Activated naive CD4-positive, alpha-beta T cell treated with anti-CD3 and anti-CD28 coated beads for 36 hours (primary cell): ENCODE results near the gene TTLL6. TPM values are rescaled to one million over a fixed set of nuclear protein-coding genes. Genes with fewer than 3 reads are reported as not detected.

ENCODE experiments used
- CTCF ChIA-PET: fragments of 350-600 bp; sonication (Branson Sonifier 250); formaldehyde crosslinking; loops from one replicate; lab custom pipeline; 2021; ENCODE audit warnings: antibody characterized with exemption; lab: Charles Lee
- DNase-seq: peaks from one replicate; pipeline ENCODE4 v3.0.0-alpha.2; 2020
- H3K27ac Mint-ChIP-seq: one replicate; pipeline ENCODE4 v1.8.0; 2021; ENCODE audit warnings: mild to moderate bottlenecking, mixed read lengths
- H3K27me3 Mint-ChIP-seq: one replicate; pipeline ENCODE4 v1.8.0; 2021; ENCODE audit warnings: low read depth, mixed read lengths
- H3K36me3 Mint-ChIP-seq: one replicate; pipeline ENCODE4 v1.8.0; 2021; ENCODE audit warnings: low read depth, mixed read lengths
- H3K4me1 Mint-ChIP-seq: one replicate; pipeline ENCODE4 v1.8.0; 2021; ENCODE audit warnings: low read depth, mixed read lengths
- H3K4me3 Mint-ChIP-seq: one replicate; pipeline ENCODE4 v1.8.0; 2021; ENCODE audit warnings: mild to moderate bottlenecking, moderate library complexity, mixed read lengths
- H3K9me3 Mint-ChIP-seq: one replicate; pipeline ENCODE4 v1.8.0; 2021; ENCODE audit warnings: mixed read lengths
- intact Hi-C: fragments of 100-400 bp; cut with micrococcal nuclease; formaldehyde crosslinking; loops from one replicate; pipeline ENCODE4 v1.15.1; 2023
- total RNA-seq, 2 experiments: library from RNA; stranded (reverse); gene quantifications; one replicate each; pipeline ENCODE4 v1.2.3, GENCODE V29; 2021

Gene TTLL6
- total RNA-seq, 2 experiments from 2014 or later, result not detected

- DNase-seq, result no peak
- intact Hi-C loops, result no loop called here
- H3K4me3 Mint-ChIP-seq, result no peak overlapping the region
- CTCF ChIA-PET, result interaction anchor here (0.6 to 1.6 kb wide), 2 partner anchors 20 to 52 kb away, joined by 3 to 4 read pairs; no protein-coding TSS in a partner anchor
- no peaks in the 10 kb centered on the region for H3K36me3 Mint-ChIP-seq
- H3K27ac Mint-ChIP-seq, result no peak overlapping the region
- peaks cover 86% of the 10 kb centered on the region for H3K27me3 Mint-ChIP-seq
- H3K4me1 Mint-ChIP-seq, result peaks cover 30% of the 10 kb centered on the region
- no peaks in the 10 kb centered on the region for H3K9me3 Mint-ChIP-seq
Observed at GRCh38 chr17:48731355-48731754, 85.7 kb downstream of the TTLL6 start.

DNA sequence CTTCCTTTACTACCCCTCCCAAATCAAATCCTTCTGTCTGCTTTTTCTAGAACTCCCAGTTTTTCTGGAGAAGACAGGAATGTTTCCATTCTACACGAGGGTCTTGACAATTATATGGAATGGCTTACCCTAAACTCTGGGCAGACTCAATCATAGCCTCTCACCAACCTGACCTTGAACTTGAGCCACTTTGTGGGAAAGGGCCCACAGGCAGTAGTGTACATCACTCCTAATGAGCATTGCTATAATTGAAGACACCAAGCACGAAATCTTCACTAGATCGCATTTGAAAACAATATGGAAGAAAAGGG, 86.8 kb downstream of the TTLL6 start:
- Mint-ChIP-seq H3K4me3 (no peak overlapping the region), H3K27ac (no peak overlapping the region), H3K9me3 (no peaks in the 10 kb centered on the region), H3K27me3 (peaks cover 87% of the 10 kb centered on the region), H3K4me1 (peaks cover 31% of the 10 kb centered on the region), H3K36me3 (no peaks in the 10 kb centered on the region)
- CTCF ChIA-PET, result no interaction called here
- no peak for DNase-seq
- intact Hi-C loops, result no loop called here

DNA sequence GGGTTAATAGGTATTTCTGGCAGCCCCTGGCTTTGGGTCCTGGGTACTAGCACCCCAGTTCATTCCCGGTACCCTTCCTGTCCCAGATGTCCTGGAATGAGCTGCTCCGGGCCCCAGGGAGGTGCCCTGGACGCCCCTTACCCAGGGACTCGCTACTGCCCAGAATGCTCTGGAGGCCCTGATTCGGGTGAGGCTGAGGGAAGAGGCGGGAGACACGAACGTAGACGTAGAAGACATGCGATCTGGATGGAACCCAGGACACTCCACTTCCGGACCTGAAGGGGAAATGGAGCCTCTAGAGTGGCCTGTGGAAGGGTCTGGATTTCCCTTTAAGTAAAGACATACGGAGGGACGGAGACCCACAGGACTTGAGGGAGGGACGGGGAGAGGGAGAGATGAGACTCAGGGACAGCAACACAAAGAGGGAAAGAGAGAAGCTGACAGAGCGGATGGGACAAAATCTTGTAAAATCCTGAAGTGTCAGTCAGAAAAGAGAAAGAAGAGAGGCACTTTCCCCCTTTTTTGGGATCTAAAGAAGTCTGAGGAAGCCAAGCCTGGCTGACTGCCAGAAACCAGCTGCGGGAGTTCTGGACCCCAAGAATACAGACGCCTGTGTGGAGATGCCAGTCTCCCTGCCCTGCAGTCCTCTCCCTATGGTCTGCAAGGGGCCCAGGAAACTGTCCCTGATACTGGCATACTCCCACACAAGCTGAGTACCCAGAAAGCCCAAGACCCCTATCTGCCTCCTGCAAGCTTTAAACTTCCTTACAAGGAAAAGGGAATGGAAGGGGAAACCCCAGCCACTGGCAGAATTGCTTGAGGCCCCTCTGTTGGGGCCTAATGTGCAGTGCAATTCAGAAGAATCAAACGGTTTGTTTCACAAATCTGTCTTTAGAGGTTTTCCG, 87.4 kb downstream of the TTLL6 start:
- Mint-ChIP-seq H3K4me1 (peaks cover 37% of the 10 kb centered on the region), H3K36me3 (no peaks in the 10 kb centered on the region), H3K27ac (no peak overlapping the region), H3K9me3 (no peaks in the 10 kb centered on the region), H3K27me3 (peaks cover 86% of the 10 kb centered on the region), H3K4me3 (no peak overlapping the region)
- DNase-seq, result no peak
- CTCF ChIA-PET, result no interaction called here
- intact Hi-C loops, result loop anchor here (10.0 kb wide), 1 partner anchor 265 kb away; the partner anchor contains the start of gene IGF2BP1

- Mint-ChIP-seq H3K4me1 (peaks cover 40% of the 10 kb centered on the region), H3K9me3 (no peaks in the 10 kb centered on the region)
- peak; percentile 56 for DNase-seq
Observed at GRCh38 chr17:48728232-48729231, 88.5 kb downstream of the TTLL6 start, which contains the start of gene HOXB13. TSS of gene HOXB13 (minus strand) at chr17:48728750. CDS start at chr17:48728593, 157 bp downstream.

GRCh38 chr17:48727415-48728175, 89.4 kb downstream of the TTLL6 start:
- Mint-ChIP-seq H3K36me3 (no peaks in the 10 kb centered on the region), H3K4me1 (peaks cover 43% of the 10 kb centered on the region), H3K4me3 (no peak overlapping the region), H3K27ac (no peak overlapping the region), H3K27me3 (peaks cover 85% of the 10 kb centered on the region), H3K9me3 (no peaks in the 10 kb centered on the region)
- intact Hi-C loops, result loop anchor here (10.0 kb wide), 1 partner anchor 267 kb away; the partner anchor contains the start of gene IGF2BP1
- DNase-seq, result no peak
- CTCF ChIA-PET, result interaction anchor here (1.3 to 1.5 kb wide), 2 partner anchors 8 to 24 kb away, joined by 4 to 5 read pairs; no protein-coding TSS in a partner anchor

More at GRCh38 chr17:48728232-48729231, 88.5 kb downstream of the TTLL6 start, which contains the start of gene HOXB13:
- CTCF ChIA-PET, result interaction anchor here (0.7 to 1.5 kb wide), 5 partner anchors 9 to 156 kb away, joined by 3 to 5 read pairs (median 3); no protein-coding TSS in a partner anchor
- H3K36me3 Mint-ChIP-seq, result no peaks in the 10 kb centered on the region
- H3K4me3 Mint-ChIP-seq, result peak within 1 kb of the TSS; percentile 58
- intact Hi-C loops, result loop anchor here (10.0 kb wide), 1 partner anchor 266 kb away; the partner anchor contains the start of gene IGF2BP1
- peaks cover 85% of the 10 kb centered on the region for H3K27me3 Mint-ChIP-seq
- no peak within 1 kb of the TSS for H3K27ac Mint-ChIP-seq

GRCh38 chr17:48726916-48727286, 90.1 kb downstream of the TTLL6 start:
- no peak for DNase-seq
- Mint-ChIP-seq H3K4me3 (no peak overlapping the region), H3K36me3 (no peaks in the 10 kb centered on the region), H3K27ac (no peak overlapping the region), H3K4me1 (peaks cover 42% of the 10 kb centered on the region), H3K27me3 (peaks cover 85% of the 10 kb centered on the region), H3K9me3 (no peaks in the 10 kb centered on the region)
- intact Hi-C loops, result loop anchor here (10.0 kb wide), 1 partner anchor 268 kb away; the partner anchor contains the start of gene IGF2BP1
- CTCF ChIA-PET, result interaction anchor here (0.6 to 4.1 kb wide), 8 partner anchors 7 to 153 kb away, joined by 3 to 64 read pairs (median 4); no protein-coding TSS in a partner anchor

DNA sequence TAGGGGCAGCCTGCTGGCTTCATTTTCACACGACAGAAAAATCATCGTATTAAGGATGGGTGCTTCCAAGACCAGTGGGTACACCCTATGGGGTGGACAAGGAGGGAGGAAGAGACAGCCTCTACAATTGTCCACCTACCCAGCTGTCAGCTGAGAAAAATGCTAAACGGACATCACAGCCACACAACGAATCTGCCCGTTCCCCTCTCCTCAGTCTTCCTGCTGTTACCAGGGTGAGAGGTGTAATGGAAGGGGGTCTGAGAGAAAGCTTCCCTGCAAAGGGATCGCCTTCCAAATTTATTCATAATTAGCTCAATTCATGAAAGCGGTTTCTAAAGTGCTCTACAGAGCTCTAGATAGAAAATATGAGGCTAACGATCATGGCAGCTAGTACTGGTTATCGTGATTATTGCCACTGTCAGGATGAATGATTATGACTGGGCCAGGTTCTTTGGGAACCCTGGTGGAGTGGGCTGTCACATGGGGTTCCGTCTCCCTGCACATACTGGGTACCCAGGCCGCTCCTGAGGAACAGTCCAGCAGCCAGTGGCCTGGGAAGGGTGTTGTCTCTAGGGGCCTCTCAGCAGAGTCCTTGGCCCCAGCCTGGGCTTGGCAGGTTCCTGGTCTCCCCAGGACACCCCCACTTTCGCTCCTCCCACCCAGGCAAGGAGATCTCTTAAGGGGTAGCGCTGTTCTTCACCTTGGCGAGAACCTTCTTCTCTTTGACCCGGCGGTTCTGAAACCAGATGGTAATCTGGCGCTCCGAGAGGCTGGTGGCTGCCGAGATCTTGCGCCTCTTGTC, 90.7 kb downstream of the TTLL6 start:
- CTCF ChIA-PET, result interaction anchor here (0.6 to 4.1 kb wide), 11 partner anchors 20 to 156 kb away, joined by 3 to 64 read pairs (median 4); no protein-coding TSS in a partner anchor
- H3K36me3 Mint-ChIP-seq, result no peaks in the 10 kb centered on the region
- H3K9me3 Mint-ChIP-seq, result no peaks in the 10 kb centered on the region
- H3K27ac Mint-ChIP-seq, result no peak overlapping the region
- intact Hi-C loops, result loop anchor here (10.0 kb wide), 1 partner anchor 268 kb away; the partner anchor contains the start of gene IGF2BP1
- DNase-seq, result no peak
- no peak overlapping the region for H3K4me3 Mint-ChIP-seq
- peaks cover 42% of the 10 kb centered on the region for H3K4me1 Mint-ChIP-seq
- H3K27me3 Mint-ChIP-seq, result peaks cover 88% of the 10 kb centered on the region

GRCh38 chr17:48725288-48726064, 91.6 kb downstream of the TTLL6 start:
- no peak for DNase-seq
- peak overlapping the region; percentile 36 for H3K4me3 Mint-ChIP-seq
- H3K27ac Mint-ChIP-seq, result no peak overlapping the region
- H3K9me3 Mint-ChIP-seq, result no peaks in the 10 kb centered on the region
- peaks cover 92% of the 10 kb centered on the region for H3K27me3 Mint-ChIP-seq
- H3K4me1 Mint-ChIP-seq, result peaks cover 42% of the 10 kb centered on the region
- intact Hi-C loops, result loop anchor here (2.0 to 10.0 kb wide), 3 partner anchors 23 to 269 kb away; partner anchors contain the start of gene IGF2BP1
- H3K36me3 Mint-ChIP-seq, result no peaks in the 10 kb centered on the region
- CTCF ChIA-PET, result interaction anchor here (0.6 to 4.1 kb wide), 24 partner anchors 9 to 159 kb away, joined by 3 to 64 read pairs (median 8); no protein-coding TSS in a partner anchor

DNA sequence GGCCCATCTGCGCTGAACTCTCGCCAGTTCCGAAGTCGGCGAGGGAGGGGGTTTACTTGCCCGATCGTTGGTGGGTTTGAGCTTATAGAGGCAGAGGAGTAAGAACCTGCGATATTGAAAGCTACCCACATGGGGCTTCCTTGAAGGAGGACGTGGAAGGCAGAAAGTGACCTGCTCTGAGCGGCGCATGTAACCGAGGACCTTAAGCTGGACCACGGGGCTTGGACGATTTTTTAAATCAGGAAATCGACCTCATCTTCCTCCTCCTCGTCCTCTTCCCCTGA, 92.1 kb downstream of the TTLL6 start:
- Mint-ChIP-seq H3K9me3 (no peaks in the 10 kb centered on the region), H3K4me3 (peak overlapping the region; percentile 36), H3K36me3 (no peaks in the 10 kb centered on the region), H3K27me3 (peaks cover 92% of the 10 kb centered on the region), H3K27ac (no peak overlapping the region), H3K4me1 (peaks cover 43% of the 10 kb centered on the region)
- intact Hi-C loops, result loop anchor here (2.0 to 10.0 kb wide), 3 partner anchors 24 to 270 kb away; partner anchors contain the start of gene IGF2BP1
- CTCF ChIA-PET, result interaction anchor here (0.6 to 4.1 kb wide), 23 partner anchors 10 to 268 kb away, joined by 3 to 64 read pairs (median 8); no protein-coding TSS in a partner anchor
- no peak for DNase-seq
